Erythroblast (primary cell): ENCODE data around the gene CAMP.
A peak's percentile ranks its signal among the peaks of the same experiment; 100 is the strongest.
"Not testable (repeated sequence)": the region's sequence is repeated elsewhere in the genome, so short reads cannot be mapped to it uniquely, and the experiment has no call there.

Experiments
- DNase-seq, 2 experiments: peaks; one replicate each; lab custom pipeline; 2025; lab: John Stamatoyannopoulos, UW
- GATA1 ChIP-seq: IDR thresholded peaks from 2 replicates; pipeline ENCODE4 v1.6.1; 2011; ENCODE audit warnings: low read depth, mild to moderate bottlenecking, control low read depth, low read length, moderate library complexity
- POLR2A ChIP-seq: IDR thresholded peaks from 2 replicates; pipeline ENCODE4 v1.6.1; 2011; ENCODE audit warnings: mild to moderate bottlenecking, low read length

Gene CAMP

DNA sequence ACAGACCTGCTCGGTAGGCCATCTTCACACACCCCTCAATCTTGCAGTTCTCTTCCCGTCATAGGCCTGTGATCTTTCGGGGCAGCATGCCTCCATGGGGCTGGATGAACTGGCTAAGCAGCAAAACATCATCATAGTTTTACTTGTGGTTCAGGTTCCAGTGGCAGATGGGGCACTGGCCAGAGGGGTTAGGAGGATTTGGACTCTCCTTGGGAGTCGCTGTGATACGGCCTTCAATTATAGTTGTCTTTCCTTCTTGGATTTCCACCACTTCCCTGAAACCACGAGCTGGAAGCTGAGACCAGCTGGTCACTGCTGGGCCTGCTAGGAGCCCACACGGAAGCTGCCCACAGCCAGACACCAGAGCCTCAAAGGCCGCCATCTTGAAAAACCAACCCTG lies 33.3 kb downstream of the CAMP start:
- no peak for TF ChIP-seq POLR2A
- TF ChIP-seq GATA1 = no peak
- DNase-seq = no peak

- TF ChIP-seq GATA1 (no peak), POLR2A (no peak)
- no peak for DNase-seq
These were observed 35.2 kb downstream of the CAMP start for GRCh38 chr3:48258530-48258929.

- no peak for DNase-seq
- TF ChIP-seq POLR2A (no peak), GATA1 (no peak)
These were observed 44.5 kb downstream of the CAMP start for GRCh38 chr3:48267782-48268181.

- no peak for DNase-seq
- TF ChIP-seq GATA1 (no peak), POLR2A (no peak)
These were observed 45.2 kb downstream of the CAMP start for GRCh38 chr3:48268381-48268935.

- DNase-seq = no peak
- TF ChIP-seq GATA1 = no peak
- no peak for TF ChIP-seq POLR2A
These were observed 45.8 kb downstream of the CAMP start for GRCh38 chr3:48268936-48269561.

- no peak for DNase-seq
- TF ChIP-seq POLR2A (no peak), GATA1 (no peak)
These were observed 46.3 kb downstream of the CAMP start for GRCh38 chr3:48269592-48269991.

- TF ChIP-seq GATA1 = no peak
- no peak for TF ChIP-seq POLR2A
- DNase-seq = no peak
These were observed 47.0 kb downstream of the CAMP start for GRCh38 chr3:48270306-48270705.

DNA sequence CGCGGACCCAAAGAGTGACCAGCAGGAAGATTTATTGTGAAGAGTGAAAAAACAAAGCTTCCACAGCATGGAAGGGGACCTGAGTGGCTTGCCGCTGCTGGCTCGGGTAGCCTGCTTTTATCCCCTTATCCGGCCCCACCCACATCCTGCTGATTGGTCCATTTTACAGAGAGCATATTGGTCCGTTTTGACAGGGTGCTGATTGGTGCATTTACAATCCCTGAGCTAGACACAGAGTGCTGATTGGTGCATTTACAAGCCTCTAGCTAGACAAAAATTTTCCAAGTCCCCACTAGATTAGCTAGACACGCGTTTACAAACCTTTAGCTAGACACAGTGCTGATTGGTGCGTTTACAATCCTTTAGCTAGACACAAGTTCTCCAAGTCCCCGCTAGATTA lies 47.9 kb downstream of the CAMP start:
- DNase-seq = not testable (repeated sequence)

DNA sequence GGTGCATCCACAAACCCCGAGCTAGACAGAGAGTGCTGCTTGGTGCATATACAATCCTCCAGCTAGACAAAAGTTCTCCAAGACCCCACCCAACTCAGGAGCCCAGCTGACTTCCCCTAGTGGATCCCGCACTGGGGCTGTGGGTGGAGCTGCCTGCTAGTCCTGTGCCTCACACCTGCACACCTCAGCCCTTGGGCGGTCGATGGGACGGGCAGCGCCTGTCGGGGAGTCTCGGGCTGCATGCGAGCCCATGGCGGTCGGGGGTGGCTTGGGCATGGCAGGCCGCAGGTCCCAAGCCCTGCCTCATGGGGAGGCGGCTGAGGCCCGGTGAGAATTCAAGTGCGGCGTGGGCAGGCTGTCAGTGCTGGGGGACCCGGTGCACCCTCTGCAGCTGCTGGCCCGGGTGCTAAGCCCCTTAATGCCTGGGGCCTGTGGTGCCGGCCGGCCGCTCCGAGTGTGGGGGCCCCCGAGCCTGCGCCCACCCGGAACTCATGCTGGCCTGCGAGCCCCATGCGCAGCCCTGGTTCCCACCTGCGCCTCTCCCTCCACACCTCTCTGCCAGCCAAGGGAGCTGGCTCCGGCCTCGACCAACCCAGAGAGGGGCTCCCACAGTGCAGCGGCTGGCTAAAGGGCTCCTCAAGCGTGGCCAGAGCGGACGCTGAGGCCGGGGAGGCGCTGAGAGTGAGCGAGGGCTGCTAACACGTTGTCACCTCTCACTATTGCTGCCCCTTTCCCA lies 48.6 kb downstream of the CAMP start:
- DNase-seq = no peak
- TF ChIP-seq GATA1 = no peak
- TF ChIP-seq POLR2A = no peak

DNA sequence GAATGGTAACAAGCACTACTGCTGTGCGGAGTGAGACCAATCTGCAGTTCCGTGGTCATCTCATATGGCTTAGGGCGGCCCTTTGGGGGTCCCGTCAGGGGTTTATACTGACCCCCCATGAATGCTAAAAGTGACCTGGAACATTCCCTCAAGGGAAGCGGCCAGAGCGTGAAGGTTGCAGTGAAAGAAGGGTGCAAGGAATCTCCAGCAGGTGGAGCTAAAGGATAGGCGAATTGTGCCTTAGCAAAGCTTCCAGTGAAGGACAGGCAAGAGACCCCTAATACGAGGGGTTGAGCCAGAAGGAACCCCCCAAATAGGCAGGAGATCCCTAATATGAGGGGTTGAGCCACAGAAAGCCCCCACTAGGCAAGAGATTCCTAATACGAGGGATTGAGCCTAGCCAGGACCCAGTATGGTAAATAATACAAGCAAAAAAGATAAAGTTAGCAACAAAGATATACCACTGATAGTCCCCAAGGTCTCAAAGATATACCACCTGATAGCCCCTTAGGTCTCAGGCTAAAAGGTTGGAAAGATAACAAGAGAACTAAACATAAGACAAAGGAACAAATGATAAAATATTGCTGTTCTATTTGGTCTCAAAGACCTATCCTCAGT lies 50.4 kb downstream of the CAMP start:
- TF ChIP-seq GATA1 (no peak), POLR2A (no peak)
- peak; percentile 68 to 84 for DNase-seq

GRCh38 chr3:48274452-48274851 lies 51.2 kb downstream of the CAMP start:
- TF ChIP-seq POLR2A (no peak), GATA1 (no peak)

More at GRCh38 chr3:48274452-48274851, 51.2 kb downstream of the CAMP start:
- no peak for DNase-seq
